Fibroblast of peridontal ligament (primary cell): ENCODE measurements around the gene MPC1.
"Not testable (repeated sequence)": the region's sequence is repeated elsewhere in the genome, so short reads cannot be mapped to it uniquely, and the experiment has no call there.

ENCODE experiments used
- DNase-seq: peaks from one replicate; pipeline ENCODE4 v3.0.0-alpha.2; 2010; ENCODE audit errors: extremely low read depth

MPC1 gene

DNA sequence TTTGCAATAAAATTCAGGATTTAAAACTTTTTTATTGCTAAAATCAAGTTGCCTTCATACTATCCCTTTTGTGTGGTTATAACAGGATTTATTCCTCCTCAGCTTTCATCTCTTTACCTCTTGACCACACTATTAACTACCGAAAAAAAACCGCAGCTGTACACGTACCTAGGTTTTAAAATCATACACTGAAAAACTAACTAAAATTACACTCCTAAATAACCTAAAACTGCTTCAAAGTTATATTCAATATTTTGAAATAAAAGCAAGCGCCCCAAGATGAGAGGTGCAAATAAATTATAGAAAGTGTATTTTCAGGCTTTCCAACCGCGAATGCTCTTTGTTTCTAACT lies 1.4 kb downstream of the MPC1 start:
- no peak for DNase-seq

- no peak for DNase-seq
These were observed 2.9 kb downstream of the MPC1 start for GRCh38 chr6:166379800-166380199.

- no peak for DNase-seq
These were observed 3.6 kb downstream of the MPC1 start for GRCh38 chr6:166379103-166379586.

DNA sequence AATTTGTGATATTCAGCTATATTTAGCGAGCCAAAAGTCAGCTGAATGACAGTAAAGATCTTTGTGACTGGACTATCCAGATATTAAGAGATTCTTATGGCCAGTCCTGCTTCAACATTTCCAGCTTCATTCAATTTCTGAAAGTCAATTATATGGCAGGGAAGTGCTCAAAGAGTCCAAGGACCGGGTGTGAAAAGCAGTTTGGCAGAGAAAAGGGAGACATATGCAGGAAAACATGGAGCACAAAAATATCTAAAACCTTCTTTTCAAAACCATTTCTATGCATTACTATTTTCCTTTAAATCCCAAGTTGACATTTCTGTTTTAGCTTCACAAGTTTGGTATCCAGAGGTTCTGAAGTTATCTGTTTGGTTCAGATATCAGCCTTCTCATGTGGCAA lies 5.0 kb downstream of the MPC1 start:
- DNase-seq = no peak

DNA sequence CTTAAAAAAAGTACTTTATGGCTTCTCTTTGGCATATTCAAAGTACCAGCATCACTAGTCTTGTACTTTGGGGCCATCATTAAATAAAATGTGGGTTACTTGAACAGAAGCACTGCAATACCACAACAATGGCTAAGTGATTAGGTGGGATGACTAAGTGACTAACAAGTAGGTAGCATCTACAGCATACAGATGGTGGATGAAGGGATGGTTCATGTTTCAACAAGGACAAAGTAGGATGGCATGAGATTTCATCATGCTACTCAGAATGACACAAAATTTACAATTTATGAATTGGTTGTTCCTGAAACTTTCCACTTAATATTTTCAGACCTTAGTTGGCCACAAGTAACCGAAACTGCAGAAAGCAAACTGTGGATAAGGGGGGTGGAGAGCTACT lies 7.7 kb downstream of the MPC1 start:
- no peak for DNase-seq

DNA sequence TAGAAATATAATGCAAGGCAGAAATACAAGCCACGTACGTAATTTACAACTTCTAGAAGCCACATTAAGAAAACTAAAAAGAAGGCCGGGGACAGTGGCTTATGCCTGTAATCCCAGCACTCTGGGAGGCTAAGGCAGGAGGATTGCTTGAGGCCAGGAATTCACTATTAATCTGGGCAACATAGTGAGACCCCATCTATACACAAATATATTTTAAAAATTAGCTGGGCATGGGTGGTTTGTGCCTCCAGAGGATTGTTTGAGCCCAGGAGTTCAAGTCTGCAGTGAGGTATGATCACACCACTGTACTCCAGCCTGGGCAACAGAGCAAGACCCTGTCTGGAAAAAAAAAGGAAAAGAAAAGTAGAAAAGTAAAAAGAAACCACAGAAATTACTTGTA lies 12.3 kb downstream of the MPC1 start:
- no peak for DNase-seq

DNA sequence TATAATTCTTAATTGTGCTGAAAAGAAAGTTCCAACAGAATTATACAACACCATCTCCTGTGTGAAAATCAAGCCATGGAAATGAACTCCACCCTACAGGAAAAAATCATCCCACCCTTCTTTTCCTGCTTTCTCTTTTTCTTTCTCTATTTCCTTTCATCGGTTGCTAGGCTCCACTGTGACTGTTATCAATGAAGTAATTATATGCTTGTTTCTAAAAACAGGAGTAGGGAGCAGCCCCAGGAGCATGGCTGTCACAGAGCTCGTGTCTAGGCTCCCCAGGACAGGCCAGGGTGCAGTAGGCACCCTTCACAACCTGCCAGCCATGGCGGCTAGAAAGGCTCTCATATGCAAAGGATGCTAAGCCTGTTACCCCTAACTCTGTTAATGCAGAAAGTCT lies 13.0 kb downstream of the MPC1 start:
- no peak for DNase-seq

DNA sequence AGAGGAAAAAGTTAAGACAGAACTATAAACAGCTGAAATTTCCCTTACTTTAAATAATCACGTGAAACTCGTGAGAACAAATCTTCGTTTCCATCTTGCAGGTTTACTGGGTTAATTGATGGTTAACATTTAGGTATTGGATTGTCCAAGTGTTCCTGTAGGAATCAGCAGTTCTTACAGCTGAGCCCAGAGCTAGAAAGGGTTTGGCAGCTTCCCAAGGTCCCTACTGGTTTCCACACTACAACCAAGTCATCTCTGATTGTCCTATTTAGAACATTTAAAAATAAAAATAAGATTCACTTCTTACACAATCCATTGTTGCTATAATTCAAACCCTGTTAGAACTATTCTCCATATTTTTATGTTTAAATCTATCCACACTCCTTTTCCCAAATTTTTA lies 15.8 kb downstream of the MPC1 start:
- DNase-seq = no peak

GRCh38 chr6:166365806-166366205 lies 16.9 kb downstream of the MPC1 start:
- DNase-seq = peak; percentile 27

GRCh38 chr6:166365221-166365620 lies 17.5 kb downstream of the MPC1 start:
- peak; percentile 72 for DNase-seq

GRCh38 chr6:166364456-166364855 lies 18.3 kb downstream of the MPC1 start:
- DNase-seq = peak; percentile 28

DNA sequence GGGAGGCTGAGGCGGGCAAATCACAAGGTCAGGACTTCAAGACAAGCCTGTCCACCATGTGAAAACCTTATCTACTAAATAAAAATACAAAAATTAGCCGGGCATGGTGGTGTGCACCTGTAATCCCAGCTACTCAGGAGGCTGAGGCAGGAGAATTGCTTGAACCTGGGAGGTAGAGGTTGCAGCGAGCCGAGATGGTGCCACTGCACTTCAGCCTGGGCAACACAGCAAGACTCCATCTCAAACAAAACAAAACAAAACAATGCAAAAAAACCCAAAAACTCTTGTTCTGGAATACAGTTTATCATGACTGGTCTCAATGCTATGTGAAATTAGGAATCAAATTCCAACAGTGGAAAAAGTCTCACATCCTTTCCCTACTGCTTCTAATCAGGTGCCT lies 20.3 kb downstream of the MPC1 start:
- DNase-seq = not testable (repeated sequence)

- no peak for DNase-seq
These were observed 21.7 kb downstream of the MPC1 start for GRCh38 chr6:166361077-166361429.

GRCh38 chr6:166360243-166361076 lies 22.3 kb downstream of the MPC1 start:
- DNase-seq = peak; percentile 27

DNA sequence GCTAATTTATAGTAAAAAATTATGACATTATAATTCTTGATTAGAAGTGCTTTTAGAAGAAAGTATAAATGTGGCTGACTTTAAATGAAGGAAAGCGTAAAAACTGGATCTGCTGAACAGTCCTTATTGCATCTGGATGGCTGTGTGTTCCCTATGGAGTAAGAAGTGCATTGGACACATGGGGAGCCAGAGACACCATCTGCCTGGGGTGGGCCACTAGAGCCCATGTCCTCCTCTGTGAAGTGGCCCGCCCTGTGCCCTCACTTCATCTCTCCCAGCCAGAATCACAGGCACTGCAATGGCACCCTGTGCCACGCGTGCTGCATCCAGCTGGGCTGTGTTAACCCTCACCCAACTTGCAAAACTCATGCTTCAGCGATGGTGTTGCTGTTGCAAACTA lies 27.2 kb downstream of the MPC1 start:
- no peak for DNase-seq

DNA sequence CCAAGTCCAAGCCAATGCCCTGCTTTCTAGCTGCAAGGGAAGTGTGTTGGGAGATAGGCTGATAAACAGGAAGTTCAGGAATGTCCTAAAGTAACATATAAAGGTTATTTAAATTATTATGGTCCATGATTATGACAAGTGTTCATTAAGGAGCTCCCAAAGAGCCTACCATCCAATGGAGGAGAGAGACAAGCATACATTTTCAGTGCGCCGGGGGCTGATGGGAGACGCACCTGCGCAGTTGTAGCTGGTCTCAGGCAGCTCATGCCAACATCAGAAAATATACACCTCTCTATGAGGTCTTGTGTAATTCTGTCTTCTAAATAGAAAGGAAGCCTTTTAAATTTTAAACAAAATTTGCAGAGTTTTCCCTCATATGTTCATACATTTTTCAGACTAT lies 27.8 kb downstream of the MPC1 start:
- DNase-seq = no peak

DNA sequence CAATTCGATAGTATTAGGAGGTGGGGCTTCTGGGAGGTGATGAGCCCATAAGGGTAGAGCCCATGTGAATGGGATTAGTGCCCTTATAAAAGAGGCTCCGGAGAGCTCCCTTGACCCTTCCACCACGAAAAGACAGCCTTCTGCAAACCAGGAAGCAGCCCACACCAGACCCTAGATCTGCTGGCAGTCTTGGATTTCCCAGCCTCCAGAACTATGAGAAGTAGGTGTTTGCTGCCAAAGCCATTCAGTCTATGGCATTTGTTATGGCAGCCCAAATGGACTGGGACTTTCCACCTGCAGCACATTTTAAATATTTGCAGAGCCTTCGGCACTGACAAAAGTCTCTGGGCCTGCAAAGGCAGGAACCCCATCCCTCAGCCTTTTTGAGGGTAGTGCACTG lies 28.6 kb downstream of the MPC1 start:
- DNase-seq = no peak

GRCh38 chr6:166353507-166353906 lies 29.2 kb downstream of the MPC1 start:
- no peak for DNase-seq

DNA sequence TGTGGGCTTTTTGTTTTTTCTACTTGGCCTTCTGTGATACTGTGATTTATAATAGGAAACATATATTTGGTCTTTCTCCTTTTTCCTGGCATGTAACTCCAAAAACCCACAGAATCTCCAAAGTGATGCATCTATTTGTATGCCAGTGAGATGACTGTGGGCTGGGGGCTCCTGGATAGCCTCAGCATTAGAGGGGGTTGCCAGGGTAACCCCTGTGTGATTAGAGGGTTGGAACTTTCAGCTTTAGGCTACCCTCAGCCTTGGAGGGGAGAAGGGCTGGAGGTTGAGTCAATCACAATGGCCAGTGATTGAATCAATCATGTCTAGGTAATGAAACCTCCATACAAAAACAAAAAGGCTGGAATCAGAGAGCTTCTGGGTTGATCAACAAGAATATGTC lies 29.8 kb downstream of the MPC1 start:
- no peak for DNase-seq

- DNase-seq = no peak
These were observed 30.9 kb downstream of the MPC1 start for GRCh38 chr6:166351715-166352285.

DNA sequence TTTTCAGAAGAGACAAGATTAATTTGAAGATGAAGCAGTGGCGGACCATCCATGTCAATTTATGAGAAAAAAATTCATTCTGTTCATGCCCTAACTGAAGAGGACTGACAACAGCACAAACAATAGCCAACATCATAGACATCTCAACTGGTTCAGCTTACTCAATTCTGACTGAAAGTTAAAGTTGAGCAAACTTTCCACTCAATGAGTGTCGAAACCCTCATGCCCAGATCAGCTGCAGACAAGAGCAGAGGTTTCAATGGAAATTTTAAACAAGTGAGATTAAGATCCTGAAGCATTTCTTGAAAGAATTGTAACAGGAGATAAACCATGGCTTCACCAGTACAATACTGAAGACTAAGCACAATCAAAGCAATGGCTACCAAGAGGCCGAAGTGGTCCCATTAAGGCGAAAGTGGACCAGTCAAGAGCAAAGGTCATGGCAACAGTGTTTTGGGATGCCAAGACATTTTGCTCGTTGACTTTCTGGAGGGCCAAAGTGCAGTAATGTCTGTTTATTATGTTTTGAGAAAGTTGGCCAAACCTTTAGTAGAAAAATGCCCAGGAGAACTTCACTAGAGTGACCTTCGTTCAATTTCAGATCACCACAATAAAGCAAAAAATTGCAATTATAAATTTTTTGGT lies 34.3 kb downstream of the MPC1 start:
- DNase-seq = no peak

DNA sequence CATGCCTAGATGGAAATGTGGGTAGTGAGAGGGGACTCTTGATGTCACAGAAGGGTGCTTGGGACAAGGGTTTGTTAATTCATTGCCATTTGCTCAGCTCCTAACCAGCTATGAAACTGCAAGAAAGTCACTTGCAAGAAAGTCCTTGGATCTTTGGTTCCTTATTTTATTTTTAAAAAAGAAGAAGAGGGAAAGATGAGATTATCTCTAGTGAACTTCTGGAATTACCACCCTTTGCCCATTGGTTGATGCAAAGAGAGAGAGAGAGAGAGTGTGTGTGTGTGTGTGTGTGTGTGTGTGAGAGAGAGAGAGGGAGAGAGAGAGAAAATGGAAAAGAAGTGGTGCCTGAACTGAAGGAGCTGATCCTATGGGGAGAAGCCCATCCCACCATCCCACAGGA lies 35.8 kb downstream of the MPC1 start:
- DNase-seq = no peak

GRCh38 chr6:166346449-166346848 lies 36.3 kb downstream of the MPC1 start:
- no peak for DNase-seq
